ENCODE measurements around the gene MICAL3.
A peak's percentile ranks its signal among the peaks of the same experiment; 100 is the strongest.

The MICAL3 gene

GRCh38 chr22:17950651-17951214, 73.6 kb downstream of the MICAL3 start:
- H3K36me3 ChIP-seq (ENCODE audit: control insufficient read depth in 1 of 2, insufficient read depth in 2 of 2, low read length in 2 of 2) = no peaks in the 10 kb centered on the region
- no peak overlapping the region for H3K27ac ChIP-seq (ENCODE audit: low read depth, low read length)
- H3K4ac ChIP-seq (ENCODE audit: low read depth, low read length) = no peak overlapping the region
- H2AK5ac ChIP-seq (ENCODE audit: low read length) = no peak overlapping the region
- H4K8ac ChIP-seq (ENCODE audit: low read depth, low read length) = no peak overlapping the region
- H3K14ac ChIP-seq (ENCODE audit: low read length) = no peak overlapping the region
- no peak overlapping the region for H2BK12ac ChIP-seq (ENCODE audit: low read length)
- H2BK5ac ChIP-seq (ENCODE audit: low read depth, low read length, poor library complexity) = no peak overlapping the region
- H3K79me1 ChIP-seq (ENCODE audit: low read length) = no peaks in the 10 kb centered on the region
- H3K9ac ChIP-seq (ENCODE audit: low read length) = no peak overlapping the region
- H3K27me3 ChIP-seq (ENCODE audit: insufficient read depth, low read length) = no peaks in the 10 kb centered on the region
- no peak overlapping the region for H4K12ac ChIP-seq (ENCODE audit: low read depth, low read length)
- H3K4me1 ChIP-seq (ENCODE audit: control insufficient read depth in 1 of 2, insufficient read depth in 2 of 2, low read length in 2 of 2) = no peaks in the 10 kb centered on the region
- H3K9me3 ChIP-seq (ENCODE audit: insufficient read depth, low read depth, low read length) = peaks cover 1% of the 10 kb centered on the region
- H4K91ac ChIP-seq (ENCODE audit: low read depth, low read length) = no peak overlapping the region
- H3K18ac ChIP-seq (ENCODE audit: low read length) = no peak overlapping the region
- H2AFZ ChIP-seq (ENCODE audit: insufficient read depth, low read length, poor library complexity) = no peak overlapping the region
- no CpG with 5 or more reads among the region's 10 CpGs for WGBS (ENCODE audit: extremely low coverage, insufficient coverage, insufficient read length)
- no peak for DNase-seq
- no peak overlapping the region for H3K23ac ChIP-seq (ENCODE audit: low read length)
- no peak overlapping the region for H3K4me3 ChIP-seq (ENCODE audit: low read depth, low read length)
- no peak overlapping the region for H3K4me2 ChIP-seq (ENCODE audit: low read length)
- H3K79me2 ChIP-seq (ENCODE audit: control insufficient read depth, insufficient read depth, low read length, poor library complexity) = no peaks in the 10 kb centered on the region
- H2BK120ac ChIP-seq (ENCODE audit: insufficient read depth, low read length, poor library complexity) = no peak overlapping the region

GRCh38 chr22:17949642-17950473, 74.5 kb downstream of the MICAL3 start:
- peaks cover 1% of the 10 kb centered on the region for H3K9me3 ChIP-seq (ENCODE audit: insufficient read depth, low read depth, low read length)
- no peak overlapping the region for H3K4me3 ChIP-seq (ENCODE audit: low read depth, low read length)
- no peaks in the 10 kb centered on the region for H3K79me1 ChIP-seq (ENCODE audit: low read length)
- no peaks in the 10 kb centered on the region for H3K27me3 ChIP-seq (ENCODE audit: insufficient read depth, low read length)
- no peak overlapping the region for H3K14ac ChIP-seq (ENCODE audit: low read length)
- no CpG with 5 or more reads among the region's 14 CpGs for WGBS (ENCODE audit: extremely low coverage, insufficient coverage, insufficient read length)
- H2AFZ ChIP-seq (ENCODE audit: insufficient read depth, low read length, poor library complexity) = no peak overlapping the region
- no peak overlapping the region for H3K9ac ChIP-seq (ENCODE audit: low read length)
- no peak overlapping the region for H2BK12ac ChIP-seq (ENCODE audit: low read length)
- H3K23ac ChIP-seq (ENCODE audit: low read length) = no peak overlapping the region
- H2BK120ac ChIP-seq (ENCODE audit: insufficient read depth, low read length, poor library complexity) = no peak overlapping the region
- H2BK5ac ChIP-seq (ENCODE audit: low read depth, low read length, poor library complexity) = no peak overlapping the region
- no peak overlapping the region for H2AK5ac ChIP-seq (ENCODE audit: low read length)
- no peaks in the 10 kb centered on the region for H3K79me2 ChIP-seq (ENCODE audit: control insufficient read depth, insufficient read depth, low read length, poor library complexity)
- no peak overlapping the region for H3K27ac ChIP-seq (ENCODE audit: low read depth, low read length)
- no peak overlapping the region for H4K12ac ChIP-seq (ENCODE audit: low read depth, low read length)
- H4K91ac ChIP-seq (ENCODE audit: low read depth, low read length) = no peak overlapping the region
- no peaks in the 10 kb centered on the region for H3K4me1 ChIP-seq (ENCODE audit: control insufficient read depth in 1 of 2, insufficient read depth in 2 of 2, low read length in 2 of 2)
- H3K36me3 ChIP-seq (ENCODE audit: control insufficient read depth in 1 of 2, insufficient read depth in 2 of 2, low read length in 2 of 2) = no peaks in the 10 kb centered on the region
- H3K4me2 ChIP-seq (ENCODE audit: low read length) = no peak overlapping the region
- no peak overlapping the region for H3K18ac ChIP-seq (ENCODE audit: low read length)
- DNase-seq = no peak
- no peak overlapping the region for H3K4ac ChIP-seq (ENCODE audit: low read depth, low read length)
- H4K8ac ChIP-seq (ENCODE audit: low read depth, low read length) = no peak overlapping the region

GRCh38 chr22:17948101-17948500, 76.3 kb downstream of the MICAL3 start:
- H3K23ac ChIP-seq (ENCODE audit: low read length) = peak overlapping the region; percentile 37
- H3K4me1 ChIP-seq (ENCODE audit: control insufficient read depth in 1 of 2, insufficient read depth in 2 of 2, low read length in 2 of 2) = peaks cover 0 to 5% of the 10 kb centered on the region in 2 experiments
- H3K4ac ChIP-seq (ENCODE audit: low read depth, low read length) = no peak overlapping the region
- H4K8ac ChIP-seq (ENCODE audit: low read depth, low read length) = no peak overlapping the region
- WGBS (ENCODE audit: extremely low coverage, insufficient coverage, insufficient read length) = no CpG with 5 or more reads among the region's 9 CpGs
- H3K18ac ChIP-seq (ENCODE audit: low read length) = no peak overlapping the region
- no peak overlapping the region for H4K12ac ChIP-seq (ENCODE audit: low read depth, low read length)
- no peak for DNase-seq
- H3K9ac ChIP-seq (ENCODE audit: low read length) = peak overlapping the region; percentile 16
- no peak overlapping the region for H3K4me3 ChIP-seq (ENCODE audit: low read depth, low read length)
- no peaks in the 10 kb centered on the region for H3K79me2 ChIP-seq (ENCODE audit: control insufficient read depth, insufficient read depth, low read length, poor library complexity)
- no peak overlapping the region for H3K14ac ChIP-seq (ENCODE audit: low read length)
- H3K9me3 ChIP-seq (ENCODE audit: insufficient read depth, low read depth, low read length) = peaks cover 1% of the 10 kb centered on the region
- no peak overlapping the region for H3K27ac ChIP-seq (ENCODE audit: low read depth, low read length)
- H3K36me3 ChIP-seq (ENCODE audit: control insufficient read depth in 1 of 2, insufficient read depth in 2 of 2, low read length in 2 of 2) = no peaks in the 10 kb centered on the region
- H2AFZ ChIP-seq (ENCODE audit: insufficient read depth, low read length, poor library complexity) = no peak overlapping the region
- no peak overlapping the region for H2AK5ac ChIP-seq (ENCODE audit: low read length)
- H2BK5ac ChIP-seq (ENCODE audit: low read depth, low read length, poor library complexity) = no peak overlapping the region
- H4K91ac ChIP-seq (ENCODE audit: low read depth, low read length) = no peak overlapping the region
- no peak overlapping the region for H2BK12ac ChIP-seq (ENCODE audit: low read length)
- no peak overlapping the region for H2BK120ac ChIP-seq (ENCODE audit: insufficient read depth, low read length, poor library complexity)
- H3K79me1 ChIP-seq (ENCODE audit: low read length) = no peaks in the 10 kb centered on the region
- no peaks in the 10 kb centered on the region for H3K27me3 ChIP-seq (ENCODE audit: insufficient read depth, low read length)
- no peak overlapping the region for H3K4me2 ChIP-seq (ENCODE audit: low read length)

GRCh38 chr22:17946662-17947367, 77.5 kb downstream of the MICAL3 start:
- Histone ChIP-seq H3K79me2 (ENCODE audit: control insufficient read depth, insufficient read depth, low read length, poor library complexity) (no peaks in the 10 kb centered on the region), H3K27ac (ENCODE audit: low read depth, low read length) (no peak overlapping the region), H4K8ac (ENCODE audit: low read depth, low read length) (no peak overlapping the region), H4K91ac (ENCODE audit: low read depth, low read length) (no peak overlapping the region), H3K23ac (ENCODE audit: low read length) (no peak overlapping the region), H3K9ac (ENCODE audit: low read length) (no peak overlapping the region), H3K4me2 (ENCODE audit: low read length) (no peak overlapping the region), H2BK12ac (ENCODE audit: low read length) (no peak overlapping the region), H2BK5ac (ENCODE audit: low read depth, low read length, poor library complexity) (no peak overlapping the region), H3K9me3 (ENCODE audit: insufficient read depth, low read depth, low read length) (peaks cover 1% of the 10 kb centered on the region), H3K79me1 (ENCODE audit: low read length) (no peaks in the 10 kb centered on the region), H2AK5ac (ENCODE audit: low read length) (no peak overlapping the region), H3K4me1 (ENCODE audit: control insufficient read depth in 1 of 2, insufficient read depth in 2 of 2, low read length in 2 of 2) (peaks cover 6 to 15% of the 10 kb centered on the region in 2 experiments), H2AFZ (ENCODE audit: insufficient read depth, low read length, poor library complexity) (no peak overlapping the region), H3K4ac (ENCODE audit: low read depth, low read length) (no peak overlapping the region), H2BK120ac (ENCODE audit: insufficient read depth, low read length, poor library complexity) (no peak overlapping the region), H3K14ac (ENCODE audit: low read length) (no peak overlapping the region), H3K4me3 (ENCODE audit: low read depth, low read length) (no peak overlapping the region), H3K27me3 (ENCODE audit: insufficient read depth, low read length) (no peaks in the 10 kb centered on the region), H4K12ac (ENCODE audit: low read depth, low read length) (no peak overlapping the region), H3K18ac (ENCODE audit: low read length) (no peak overlapping the region), H3K36me3 (ENCODE audit: control insufficient read depth in 1 of 2, insufficient read depth in 2 of 2, low read length in 2 of 2) (no peaks in the 10 kb centered on the region)
- WGBS (ENCODE audit: extremely low coverage, insufficient coverage, insufficient read length) = no CpG with 5 or more reads among the region's 9 CpGs
- no peak for DNase-seq
